NCI-H1436 (cell line): Measurements from ENCODE around the gene MAP3K9.

Experiments used
- DNase-seq: peaks from one replicate; lab custom pipeline; 2025; lab: John Stamatoyannopoulos, UW

Gene MAP3K9

GRCh38 chr14:70785556-70785955 is 23.8 kb downstream of the MAP3K9 start:
- no peak for DNase-seq

- DNase-seq, result no peak
Observed at GRCh38 chr14:70784886-70785285, 24.4 kb downstream of the MAP3K9 start.

- no peak for DNase-seq
Observed at GRCh38 chr14:70782361-70782760, 27.0 kb downstream of the MAP3K9 start.

- no peak for DNase-seq
Observed at GRCh38 chr14:70780396-70781075, 28.8 kb downstream of the MAP3K9 start.

GRCh38 chr14:70779667-70780066 is 29.6 kb downstream of the MAP3K9 start:
- DNase-seq, result no peak

- DNase-seq, result no peak
Observed at GRCh38 chr14:70776197-70776596, 33.1 kb downstream of the MAP3K9 start.

GRCh38 chr14:70773182-70773862 is 36.0 kb downstream of the MAP3K9 start:
- no peak for DNase-seq

- DNase-seq, result no peak
Observed at GRCh38 chr14:70771781-70772212, 37.5 kb downstream of the MAP3K9 start.

- no peak for DNase-seq
Observed at GRCh38 chr14:70770490-70770889, 38.8 kb downstream of the MAP3K9 start.

- no peak for DNase-seq
Observed at GRCh38 chr14:70759398-70759797, 49.9 kb downstream of the MAP3K9 start.

- no peak for DNase-seq
Observed at GRCh38 chr14:70755655-70756054, 53.7 kb downstream of the MAP3K9 start.

- no peak for DNase-seq
Observed at GRCh38 chr14:70754991-70755390, 54.3 kb downstream of the MAP3K9 start.

- no peak for DNase-seq
Observed at GRCh38 chr14:70753518-70753953, 55.8 kb downstream of the MAP3K9 start.

- no peak for DNase-seq
Observed at GRCh38 chr14:70748422-70748821, 60.9 kb downstream of the MAP3K9 start.

- DNase-seq, result no peak
Observed at GRCh38 chr14:70744641-70745040, 64.7 kb downstream of the MAP3K9 start.

- DNase-seq, result no peak
Observed at GRCh38 chr14:70742316-70742715, 67.0 kb downstream of the MAP3K9 start.

GRCh38 chr14:70741482-70741881 is 67.8 kb downstream of the MAP3K9 start:
- DNase-seq, result no peak

- no peak for DNase-seq
Observed at GRCh38 chr14:70735043-70735442, 74.3 kb downstream of the MAP3K9 start.

GRCh38 chr14:70731447-70732239 is 77.7 kb downstream of the MAP3K9 start:
- DNase-seq, result no peak

GRCh38 chr14:70730393-70730792 is 78.9 kb downstream of the MAP3K9 start:
- no peak for DNase-seq

- DNase-seq, result no peak
Observed at GRCh38 chr14:70726651-70727375, 82.5 kb downstream of the MAP3K9 start.

GRCh38 chr14:70724944-70725343 is 84.4 kb downstream of the MAP3K9 start:
- no peak for DNase-seq
